ENCODE measurements around the gene CDC42BPG. TPM values are rescaled to one million over a fixed set of nuclear protein-coding genes. Genes with fewer than 3 reads are reported as not detected.

The CDC42BPG gene
- total RNA-seq, 1 experiment from 2014 or later: 4.1 TPM

DNA sequence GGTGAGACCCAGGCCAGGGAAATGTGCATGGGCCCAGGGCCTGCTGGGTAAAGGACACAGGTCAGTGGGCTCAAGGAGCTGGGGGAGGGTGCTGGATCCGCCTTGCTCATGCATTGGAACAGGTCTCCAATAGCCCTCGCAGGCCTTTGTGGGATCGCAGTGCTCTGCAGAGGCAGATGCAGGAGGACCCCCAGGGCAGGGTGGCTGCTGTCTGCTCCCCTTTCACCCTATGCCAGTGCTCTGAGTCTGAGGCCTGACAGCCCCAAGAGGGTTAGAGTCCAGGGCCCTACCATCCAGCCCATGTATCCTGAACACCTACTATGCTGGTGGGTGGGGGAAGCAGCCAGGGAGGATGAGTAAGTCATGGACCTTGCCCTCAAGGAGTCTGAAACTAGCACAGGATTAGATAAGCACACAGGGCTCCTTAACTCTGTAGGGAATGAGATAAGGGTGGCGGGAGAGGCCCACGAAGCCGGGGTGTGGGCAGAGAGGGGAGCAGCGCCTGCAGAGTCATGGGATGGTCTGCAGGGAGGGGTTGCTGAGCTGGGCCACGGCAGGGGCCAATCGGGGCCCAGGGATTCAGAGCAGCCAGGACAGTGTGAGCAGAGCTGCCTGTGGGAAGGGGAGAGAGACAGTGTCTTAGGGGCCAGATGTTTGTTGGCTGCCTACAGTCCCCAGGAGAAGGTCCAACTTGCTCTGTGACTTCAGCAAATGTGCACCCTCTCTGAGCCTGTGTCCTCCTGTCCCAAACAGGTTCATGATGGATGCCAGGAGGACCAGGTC, 44.5 kb upstream of the CDC42BPG start:
- CTCF ChIA-PET: interaction anchor here (0.5 to 1.4 kb wide), 3 partner anchors 20 to 107 kb away, joined by 5 read pairs; partner anchors contain the start of gene BATF2
- H3K4me3 ChIP-seq (ENCODE audit: low read depth in 2 of 2, low read length in 2 of 2): no peak overlapping the region
- intact Hi-C loops (cut with micrococcal nuclease; ENCODE audit: unreplicated experiment): no loop called here
- BruUV-seq (replicated peaks): no TSS peak
- no peaks in the 10 kb centered on the region for H3K36me3 ChIP-seq (ENCODE audit: control insufficient read depth, insufficient read depth, low read length)
- H3K27me3 ChIP-seq (ENCODE audit: control insufficient read depth, insufficient read depth, low read length): no peaks in the 10 kb centered on the region
- no peaks in the 10 kb centered on the region for H3K9me3 ChIP-seq (ENCODE audit: control insufficient read depth, insufficient read depth, low read depth, low read length)
- POLR2A ChIA-PET: interaction anchor here (0.5 to 1.4 kb wide), 2 partner anchors 18 to 207 kb away, joined by 3 to 7 read pairs; partner anchors contain the start of gene VPS51
- ATAC-seq: no peak
- in situ Hi-C loops (cut with HindIII; ENCODE audit: low pct_unique_long_range_greater_than_20kb, low sequenced_read_pairs): no loop called here
- peak overlapping the region; percentile 45 for H3K27ac ChIP-seq (ENCODE audit: low read length)
- peaks cover 22% of the 10 kb centered on the region for H3K4me1 ChIP-seq (ENCODE audit: control insufficient read depth, insufficient read depth, low read length)
- no peak for DNase-seq (ENCODE audit: low read depth, low spot score)
- TF ChIP-seq POLR2AphosphoS5 (IDR thresholded peaks at IDR 0.05; ENCODE audit: low read depth, low read length): no peak
- TF ChIP-seq, protein P1, sequence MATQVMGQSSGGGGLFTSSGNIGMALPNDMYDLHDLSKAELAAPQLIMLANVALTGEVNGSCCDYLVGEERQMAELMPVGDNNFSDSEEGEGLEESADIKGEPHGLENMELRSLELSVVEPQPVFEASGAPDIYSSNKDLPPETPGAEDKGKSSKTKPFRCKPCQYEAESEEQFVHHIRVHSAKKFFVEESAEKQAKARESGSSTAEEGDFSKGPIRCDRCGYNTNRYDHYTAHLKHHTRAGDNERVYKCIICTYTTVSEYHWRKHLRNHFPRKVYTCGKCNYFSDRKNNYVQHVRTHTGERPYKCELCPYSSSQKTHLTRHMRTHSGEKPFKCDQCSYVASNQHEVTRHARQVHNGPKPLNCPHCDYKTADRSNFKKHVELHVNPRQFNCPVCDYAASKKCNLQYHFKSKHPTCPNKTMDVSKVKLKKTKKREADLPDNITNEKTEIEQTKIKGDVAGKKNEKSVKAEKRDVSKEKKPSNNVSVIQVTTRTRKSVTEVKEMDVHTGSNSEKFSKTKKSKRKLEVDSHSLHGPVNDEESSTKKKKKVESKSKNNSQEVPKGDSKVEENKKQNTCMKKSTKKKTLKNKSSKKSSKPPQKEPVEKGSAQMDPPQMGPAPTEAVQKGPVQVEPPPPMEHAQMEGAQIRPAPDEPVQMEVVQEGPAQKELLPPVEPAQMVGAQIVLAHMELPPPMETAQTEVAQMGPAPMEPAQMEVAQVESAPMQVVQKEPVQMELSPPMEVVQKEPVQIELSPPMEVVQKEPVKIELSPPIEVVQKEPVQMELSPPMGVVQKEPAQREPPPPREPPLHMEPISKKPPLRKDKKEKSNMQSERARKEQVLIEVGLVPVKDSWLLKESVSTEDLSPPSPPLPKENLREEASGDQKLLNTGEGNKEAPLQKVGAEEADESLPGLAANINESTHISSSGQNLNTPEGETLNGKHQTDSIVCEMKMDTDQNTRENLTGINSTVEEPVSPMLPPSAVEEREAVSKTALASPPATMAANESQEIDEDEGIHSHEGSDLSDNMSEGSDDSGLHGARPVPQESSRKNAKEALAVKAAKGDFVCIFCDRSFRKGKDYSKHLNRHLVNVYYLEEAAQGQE (IDR thresholded peaks at IDR 0.05; ENCODE audit: insufficient read depth in 1 of 2, low read depth in 2 of 2, low read length in 1 of 2): no peak
- TF ChIP-seq TCF7L2 (IDR thresholded peaks at IDR 0.05; ENCODE audit: low read depth, low read length): no peak
- TF ChIP-seq SIN3A (IDR thresholded peaks at IDR 0.05; ENCODE audit: borderline replicate concordance, insufficient read depth, low read depth, low read length): no peak
- TF ChIP-seq, protein P2, sequence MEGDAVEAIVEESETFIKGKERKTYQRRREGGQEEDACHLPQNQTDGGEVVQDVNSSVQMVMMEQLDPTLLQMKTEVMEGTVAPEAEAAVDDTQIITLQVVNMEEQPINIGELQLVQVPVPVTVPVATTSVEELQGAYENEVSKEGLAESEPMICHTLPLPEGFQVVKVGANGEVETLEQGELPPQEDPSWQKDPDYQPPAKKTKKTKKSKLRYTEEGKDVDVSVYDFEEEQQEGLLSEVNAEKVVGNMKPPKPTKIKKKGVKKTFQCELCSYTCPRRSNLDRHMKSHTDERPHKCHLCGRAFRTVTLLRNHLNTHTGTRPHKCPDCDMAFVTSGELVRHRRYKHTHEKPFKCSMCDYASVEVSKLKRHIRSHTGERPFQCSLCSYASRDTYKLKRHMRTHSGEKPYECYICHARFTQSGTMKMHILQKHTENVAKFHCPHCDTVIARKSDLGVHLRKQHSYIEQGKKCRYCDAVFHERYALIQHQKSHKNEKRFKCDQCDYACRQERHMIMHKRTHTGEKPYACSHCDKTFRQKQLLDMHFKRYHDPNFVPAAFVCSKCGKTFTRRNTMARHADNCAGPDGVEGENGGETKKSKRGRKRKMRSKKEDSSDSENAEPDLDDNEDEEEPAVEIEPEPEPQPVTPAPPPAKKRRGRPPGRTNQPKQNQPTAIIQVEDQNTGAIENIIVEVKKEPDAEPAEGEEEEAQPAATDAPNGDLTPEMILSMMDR (IDR thresholded peaks at IDR 0.05): no peak

DNA sequence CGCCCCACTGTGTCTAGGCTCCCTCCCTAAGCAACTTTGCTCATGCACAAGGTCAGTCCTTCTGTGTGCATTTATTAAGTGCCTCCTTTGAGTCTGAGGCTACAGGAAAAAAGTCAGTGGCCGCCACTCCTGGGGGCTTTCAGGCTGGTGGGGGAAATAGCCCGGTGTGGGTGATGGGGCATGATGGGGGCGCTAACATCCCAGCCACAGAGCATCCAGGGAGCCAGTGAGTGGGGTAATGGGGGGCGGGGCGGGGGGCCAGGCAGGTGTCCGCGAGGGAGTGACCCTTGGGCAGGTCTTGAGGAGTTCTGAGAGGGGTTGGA, 43.9 kb upstream of the CDC42BPG start:
- Histone ChIP-seq H3K9me3 (ENCODE audit: control insufficient read depth, insufficient read depth, low read depth, low read length) (no peaks in the 10 kb centered on the region), H3K36me3 (ENCODE audit: control insufficient read depth, insufficient read depth, low read length) (no peaks in the 10 kb centered on the region), H3K27me3 (ENCODE audit: control insufficient read depth, insufficient read depth, low read length) (no peaks in the 10 kb centered on the region), H3K27ac (ENCODE audit: low read length) (peak overlapping the region; percentile 85), H3K4me3 (ENCODE audit: low read depth in 2 of 2, low read length in 2 of 2) (peak overlapping the region; percentile 37 to 56), H3K4me1 (ENCODE audit: control insufficient read depth, insufficient read depth, low read length) (peaks cover 19% of the 10 kb centered on the region)
- ATAC-seq (no peak), DNase-seq (ENCODE audit: low read depth, low spot score) (no peak)
- no TSS peak for BruUV-seq (replicated peaks)
- intact Hi-C loops (cut with micrococcal nuclease; ENCODE audit: unreplicated experiment) (no loop called here), in situ Hi-C loops (cut with HindIII; ENCODE audit: low pct_unique_long_range_greater_than_20kb, low sequenced_read_pairs) (no loop called here)
- CTCF ChIA-PET: interaction anchor here (0.5 to 1.4 kb wide), 16 partner anchors 9 to 108 kb away, joined by 3 to 17 read pairs (median 4); partner anchors contain the start of genes ATG2A, BATF2 and EHD1
- no peak for TF ChIP-seq POLR2AphosphoS5 (IDR thresholded peaks at IDR 0.05; ENCODE audit: low read depth, low read length)
- TF ChIP-seq, protein P1 (IDR thresholded peaks at IDR 0.05; ENCODE audit: insufficient read depth in 1 of 2, low read depth in 2 of 2, low read length in 1 of 2): no peak
- TF ChIP-seq, protein P2 (IDR thresholded peaks at IDR 0.05): no peak
- no peak for TF ChIP-seq TCF7L2 (IDR thresholded peaks at IDR 0.05; ENCODE audit: low read depth, low read length)
- no peak for TF ChIP-seq SIN3A (IDR thresholded peaks at IDR 0.05; ENCODE audit: borderline replicate concordance, insufficient read depth, low read depth, low read length)
- POLR2A ChIA-PET: interaction anchor here (1.4 kb wide), 1 partner anchor 18 kb away, joined by 3 read pairs; no protein-coding TSS in a partner anchor
